T47D (cell line): ENCODE measurements around the gene GMIP.

Experiments
- DNase-seq, 2 experiments: peaks; one replicate each; pipeline versions ENCODE4 v3.0.0 to v3.0.0-alpha.2; 2011 to 2012; ENCODE audit warnings: low read depth in 1 of 2, low spot score in 1 of 2
- JUND ChIP-seq: IDR thresholded peaks from 2 replicates; pipeline ENCODE4 v1.6.1; 2012; ENCODE audit warnings: low read depth
- in situ Hi-C: cut with HindIII; loops from 2 replicates; pipeline ENCODE4 v1.10.0; 2016; ENCODE audit warnings: low sequenced_read_pairs, low pct_unique_long_range_greater_than_20kb

The GMIP gene

DNA sequence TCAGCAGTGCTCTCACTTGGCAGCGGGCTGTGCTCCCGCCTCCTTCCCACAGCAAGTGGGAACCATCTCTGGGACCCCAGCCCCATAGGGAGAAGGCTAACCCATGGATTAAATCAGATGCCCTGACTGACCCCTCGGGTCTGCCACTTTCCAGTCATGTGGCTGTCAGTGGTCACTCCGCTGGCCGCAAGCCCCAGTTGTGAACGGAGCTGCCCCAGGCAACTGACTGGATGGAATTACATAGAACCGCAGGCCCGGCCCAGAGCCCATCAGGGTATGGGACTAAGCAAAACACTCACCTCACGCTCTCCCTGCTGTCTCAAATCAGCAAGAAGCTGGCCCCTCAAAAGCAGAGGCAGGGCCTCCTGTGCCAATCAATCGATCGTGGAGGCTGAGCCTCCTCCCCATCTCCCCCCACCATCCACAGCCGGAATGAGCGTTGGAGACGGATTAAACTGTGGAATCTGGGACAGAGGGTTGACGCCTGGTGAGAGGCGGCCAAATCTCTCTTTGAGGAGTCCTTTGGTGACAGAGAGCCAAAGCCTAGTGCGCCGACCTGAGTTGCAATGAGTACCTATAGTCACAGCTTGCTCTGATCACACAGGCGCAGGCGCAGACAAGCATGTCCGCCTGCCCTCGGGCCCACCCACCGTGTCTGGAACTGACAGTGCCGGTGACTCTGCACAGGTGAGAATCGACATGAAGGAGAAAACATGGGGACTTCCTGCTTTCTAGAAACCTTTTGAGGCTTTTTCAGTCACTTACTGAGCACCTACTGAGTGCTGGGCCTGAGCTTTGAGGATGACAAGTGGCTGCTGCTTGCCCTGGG, 63.7 kb downstream of the GMIP start:
- in situ Hi-C loops = no loop called here
- TF ChIP-seq JUND = no peak
- DNase-seq = no peak
